Fibroblast of mammary gland (primary cell): ENCODE data around the gene FMN1.

Experiments
- DNase-seq: peaks from one replicate; pipeline ENCODE4 v3.0.0-alpha.2; 2010; ENCODE audit warnings: low read depth
- H3K4me3 ChIP-seq: 2 replicates; pipeline ENCODE4 v1.5.1; 2011; ENCODE audit warnings: low read depth, mild to moderate bottlenecking, low read length, moderate library complexity; ENCODE audit not compliant: control insufficient read depth
- CTCF ChIP-seq: conservative IDR thresholded peaks from 2 replicates; pipeline ENCODE4 v1.5.1; 2011; ENCODE audit warnings: low read depth, low read length, inconsistent platforms; ENCODE audit not compliant: control insufficient read depth, insufficient read depth

FMN1 gene

GRCh38 chr15:32867313-32867626, 327.2 kb downstream of the FMN1 start:
- no peak overlapping the region for H3K4me3 ChIP-seq
- TF ChIP-seq CTCF, result no peak
- peak; percentile 93 for DNase-seq

GRCh38 chr15:32866454-32867312, 327.8 kb downstream of the FMN1 start:
- TF ChIP-seq CTCF, result no peak
- no peak for DNase-seq
- no peak overlapping the region for H3K4me3 ChIP-seq

GRCh38 chr15:32864841-32865240, 329.7 kb downstream of the FMN1 start:
- no peak for TF ChIP-seq CTCF

GRCh38 chr15:32864051-32864450, 330.5 kb downstream of the FMN1 start:
- H3K4me3 ChIP-seq, result no peak overlapping the region
- no peak for DNase-seq
- TF ChIP-seq CTCF, result no peak

More at GRCh38 chr15:32864841-32865240, 329.7 kb downstream of the FMN1 start:
- no peak overlapping the region for H3K4me3 ChIP-seq
- DNase-seq, result no peak

- TF ChIP-seq CTCF, result no peak
- peak; percentile 76 for DNase-seq
- no peak overlapping the region for H3K4me3 ChIP-seq
Measured at GRCh38 chr15:32861761-32862160, 332.8 kb downstream of the FMN1 start.

GRCh38 chr15:32861174-32861573, 333.3 kb downstream of the FMN1 start:
- DNase-seq, result no peak
- no peak overlapping the region for H3K4me3 ChIP-seq
- no peak for TF ChIP-seq CTCF

GRCh38 chr15:32859996-32860395, 334.5 kb downstream of the FMN1 start:
- no peak for DNase-seq
- no peak for TF ChIP-seq CTCF
- H3K4me3 ChIP-seq, result no peak overlapping the region
